ENCODE results near the gene CALML3.
"Not testable (repeated sequence)": the region's sequence is repeated elsewhere in the genome, so short reads cannot be mapped to it uniquely, and the experiment has no call there.

CALML3 gene

DNA sequence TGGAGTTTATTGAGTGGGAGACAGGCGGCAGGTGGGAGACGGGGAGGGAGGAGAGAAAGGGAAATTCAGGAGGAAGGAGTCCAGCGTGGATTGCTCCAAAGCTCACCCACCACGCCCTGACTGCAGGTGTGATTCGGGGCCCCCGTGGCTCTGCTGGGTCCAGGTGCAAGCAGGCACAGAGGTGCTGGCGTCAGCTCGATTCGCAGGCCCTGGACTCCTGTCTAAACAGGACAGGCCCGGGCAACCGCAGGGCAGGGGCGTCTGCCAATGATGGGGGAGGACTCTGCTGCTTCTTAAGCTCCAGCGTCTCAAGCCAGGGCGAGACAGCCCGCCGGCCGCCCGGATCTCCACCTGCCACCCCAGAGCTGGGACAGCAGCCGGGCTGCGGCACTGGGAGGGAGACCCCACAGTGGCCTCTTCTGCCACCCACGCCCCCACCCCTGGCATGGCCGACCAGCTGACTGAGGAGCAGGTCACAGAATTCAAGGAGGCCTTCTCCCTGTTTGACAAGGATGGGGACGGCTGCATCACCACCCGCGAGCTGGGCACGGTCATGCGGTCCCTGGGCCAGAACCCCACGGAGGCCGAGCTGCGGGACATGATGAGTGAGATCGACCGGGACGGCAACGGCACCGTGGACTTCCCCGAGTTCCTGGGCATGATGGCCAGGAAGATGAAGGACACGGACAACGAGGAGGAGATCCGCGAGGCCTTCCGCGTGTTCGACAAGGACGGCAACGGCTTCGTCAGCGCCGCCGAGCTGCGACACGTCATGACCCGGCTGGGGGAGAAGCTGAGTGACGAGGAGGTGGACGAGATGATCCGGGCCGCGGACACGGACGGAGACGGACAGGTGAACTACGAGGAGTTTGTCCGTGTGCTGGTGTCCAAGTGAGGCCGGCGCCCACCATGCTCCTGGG, at the start of gene CALML3:
Gene CALML3, plus strand, starts transcription at position 321 of the 920 bp plus-strand sequence. Its CDS starts 125 bp downstream, at position 446.
- no peak for DNase-seq

DNA sequence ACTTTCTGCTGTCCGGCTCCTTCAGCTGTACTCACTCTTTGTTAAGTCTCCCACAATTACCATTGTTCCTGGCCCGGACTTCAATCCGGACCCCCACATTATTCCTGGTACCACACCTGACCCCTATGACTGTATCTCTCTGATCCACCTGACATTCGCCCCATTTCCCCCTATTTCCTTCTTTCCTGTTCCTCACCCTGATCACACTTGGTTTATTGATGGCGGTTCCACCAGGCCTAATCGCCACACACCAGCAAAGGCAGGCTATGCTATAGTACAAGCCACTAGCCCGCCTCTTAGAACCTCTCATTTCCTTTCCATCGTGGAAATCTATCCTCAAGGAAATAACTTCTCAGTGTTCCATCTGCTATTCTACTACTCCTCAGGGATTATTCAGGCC, 49.7 kb upstream of the CALML3 start:
- DNase-seq: not testable (repeated sequence)

DNA sequence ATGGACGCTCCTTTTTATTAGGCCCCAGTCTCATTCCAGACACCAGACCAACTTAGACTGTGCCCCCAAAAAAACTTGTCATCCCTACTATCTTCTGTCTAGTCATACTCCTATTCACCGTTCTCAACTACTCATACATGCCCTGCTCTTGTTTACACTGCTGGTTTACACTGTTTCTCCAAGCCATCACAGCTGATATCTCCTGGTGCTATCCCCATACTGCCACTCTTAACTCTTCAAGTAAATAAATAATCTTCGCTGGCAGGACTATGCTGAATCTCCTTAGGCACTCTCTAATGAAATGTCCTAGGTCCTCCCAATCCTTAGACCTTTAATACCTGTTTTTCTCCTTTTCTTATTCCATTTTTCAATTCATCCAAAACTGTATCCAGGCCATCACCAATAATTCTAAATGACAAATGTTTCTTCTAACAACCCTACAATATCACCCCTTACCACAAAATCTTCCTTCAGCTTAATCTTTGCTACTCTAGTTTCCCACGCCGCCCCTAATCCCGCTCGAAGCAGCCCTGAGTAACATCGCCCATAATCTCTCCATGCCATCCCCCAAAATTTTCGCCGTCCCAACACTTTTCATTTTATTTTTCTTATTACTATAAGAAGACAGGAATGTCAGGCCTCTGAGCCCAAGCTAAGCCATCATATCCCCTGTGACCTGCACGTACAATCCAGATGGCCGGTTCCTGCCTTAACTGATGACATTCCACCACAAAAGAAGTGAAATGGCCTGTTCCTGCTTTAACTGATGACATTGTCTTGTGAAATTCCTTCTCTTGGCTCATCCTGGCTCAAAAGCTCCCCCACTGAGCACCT, 48.6 kb upstream of the CALML3 start:
- DNase-seq: not testable (repeated sequence)

DNA sequence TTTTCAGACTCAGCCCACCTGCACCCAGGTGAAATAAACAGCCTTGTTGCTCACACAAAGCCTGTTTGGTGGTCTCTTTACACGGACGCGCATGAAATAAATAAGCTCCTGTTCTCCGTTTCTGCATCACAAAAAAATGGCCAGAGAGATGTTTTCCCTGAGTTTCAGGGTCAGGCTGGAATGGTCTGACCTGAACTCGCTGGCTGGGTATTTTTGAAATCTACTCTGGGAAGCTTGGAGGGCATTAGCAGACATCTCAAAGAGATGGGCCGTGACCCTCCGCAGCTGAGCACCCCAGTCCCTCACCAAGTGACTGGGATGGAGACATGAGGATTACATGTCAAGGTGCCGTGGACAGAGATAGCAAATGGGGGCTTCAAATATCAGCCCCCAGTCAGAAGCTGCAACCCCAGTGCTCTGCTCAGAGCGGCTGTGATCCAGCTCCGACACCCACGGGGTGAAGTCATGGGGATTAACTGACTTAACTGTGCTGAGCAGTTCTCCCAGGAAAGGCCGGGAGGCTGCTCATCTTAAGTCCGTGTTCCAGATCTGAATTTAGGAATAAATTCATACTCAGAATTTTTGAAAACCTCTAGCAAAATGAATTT, 47.7 kb upstream of the CALML3 start:
- no peak for DNase-seq

DNA sequence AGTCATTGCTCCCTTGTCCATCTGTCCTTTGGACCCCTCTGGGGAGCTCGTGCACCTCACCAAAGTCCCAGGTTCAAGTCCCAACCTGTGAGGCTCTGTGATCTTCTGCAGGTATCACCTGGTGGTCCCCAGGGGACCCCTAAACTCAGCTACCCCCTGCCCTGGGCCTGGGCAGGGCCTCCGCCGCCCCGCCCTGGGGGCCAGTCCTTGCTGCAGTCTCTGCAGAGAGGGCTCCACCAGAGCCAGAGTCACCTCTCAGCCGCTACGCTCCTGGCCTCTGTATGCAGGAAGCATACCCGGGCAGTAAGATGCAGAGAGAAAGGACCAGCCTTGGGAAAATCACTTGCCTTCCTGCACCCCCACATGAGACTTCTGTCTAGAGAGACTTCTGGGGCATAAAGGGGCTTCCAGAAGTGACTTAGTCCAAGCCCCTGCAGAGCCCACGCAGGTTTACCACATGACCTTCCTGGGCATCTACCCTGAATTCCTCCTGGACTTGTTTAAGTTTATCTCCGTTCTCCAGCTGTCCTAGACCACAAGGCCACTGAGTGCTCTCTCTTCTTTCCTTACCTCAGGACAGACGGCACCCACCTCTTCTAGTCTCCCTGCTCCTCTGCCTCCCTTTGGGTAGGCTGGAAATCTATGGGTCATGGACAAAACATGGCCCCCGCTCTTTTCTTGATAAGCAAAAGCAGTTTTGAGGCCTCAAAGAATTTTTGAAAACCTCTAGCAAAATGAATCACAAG, 46.6 kb upstream of the CALML3 start:
- DNase-seq: no peak

DNA sequence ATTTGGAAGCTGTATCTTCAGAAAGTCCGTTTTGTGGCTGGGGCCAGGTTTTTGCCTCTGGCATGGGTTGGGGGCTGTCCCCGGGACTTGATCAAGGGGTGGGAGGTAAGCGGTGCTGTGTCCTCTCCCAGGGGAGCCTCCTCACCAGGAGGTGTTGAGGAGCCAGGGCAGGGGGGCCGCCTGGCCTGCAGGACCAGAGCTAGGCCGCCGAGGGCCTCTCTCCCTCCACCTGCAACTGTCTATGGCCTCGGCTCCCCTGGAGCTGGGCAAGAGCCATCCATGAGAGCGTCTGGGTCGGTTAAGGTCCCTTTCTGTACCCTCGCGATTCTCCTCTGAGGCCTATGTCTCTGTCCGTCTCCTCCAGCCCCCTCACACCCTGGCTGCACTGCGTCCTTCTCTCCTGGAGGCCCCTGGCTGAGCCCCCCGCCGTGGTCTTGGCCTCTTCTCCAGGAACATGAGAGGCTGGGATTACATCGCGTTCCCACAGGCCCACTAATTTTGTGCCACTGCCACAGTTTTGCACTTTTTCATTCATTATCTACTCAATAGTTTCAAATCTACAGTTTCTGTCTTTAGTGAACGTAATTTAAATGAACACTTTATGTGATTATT, 46.0 kb upstream of the CALML3 start:
- no peak for DNase-seq

DNA sequence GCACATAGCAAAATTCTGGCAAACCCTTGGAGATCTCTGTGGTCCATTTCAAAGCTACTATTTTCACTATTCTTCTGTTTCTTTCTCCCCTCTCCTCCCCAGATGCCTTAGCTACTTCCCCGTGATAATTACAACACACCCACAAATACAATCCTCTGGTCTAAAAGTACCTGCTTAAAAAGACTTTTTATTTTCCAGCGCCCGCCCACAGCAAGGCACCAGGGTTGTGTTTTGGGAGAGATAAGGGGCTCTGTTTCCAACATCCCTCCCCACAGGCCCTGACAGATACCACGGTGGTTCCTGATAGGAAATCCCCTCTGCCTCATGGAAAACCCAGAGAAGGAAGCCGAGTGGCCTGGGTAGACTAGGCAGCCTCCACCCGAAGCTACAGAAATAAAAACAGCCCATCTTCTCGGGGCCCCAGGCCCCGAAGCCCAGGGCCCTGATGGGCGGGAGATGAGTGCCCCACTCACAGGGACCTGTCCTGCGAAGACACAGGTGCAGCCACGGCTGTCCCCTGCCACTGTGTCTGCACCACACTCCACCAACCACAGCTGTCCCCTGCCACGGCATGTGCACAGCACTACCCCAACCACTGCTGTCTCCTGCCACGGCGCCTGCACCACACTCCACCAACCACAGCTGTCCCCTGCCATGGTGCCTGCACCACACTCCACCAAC, 45.1 kb upstream of the CALML3 start:
- no peak for DNase-seq

DNA sequence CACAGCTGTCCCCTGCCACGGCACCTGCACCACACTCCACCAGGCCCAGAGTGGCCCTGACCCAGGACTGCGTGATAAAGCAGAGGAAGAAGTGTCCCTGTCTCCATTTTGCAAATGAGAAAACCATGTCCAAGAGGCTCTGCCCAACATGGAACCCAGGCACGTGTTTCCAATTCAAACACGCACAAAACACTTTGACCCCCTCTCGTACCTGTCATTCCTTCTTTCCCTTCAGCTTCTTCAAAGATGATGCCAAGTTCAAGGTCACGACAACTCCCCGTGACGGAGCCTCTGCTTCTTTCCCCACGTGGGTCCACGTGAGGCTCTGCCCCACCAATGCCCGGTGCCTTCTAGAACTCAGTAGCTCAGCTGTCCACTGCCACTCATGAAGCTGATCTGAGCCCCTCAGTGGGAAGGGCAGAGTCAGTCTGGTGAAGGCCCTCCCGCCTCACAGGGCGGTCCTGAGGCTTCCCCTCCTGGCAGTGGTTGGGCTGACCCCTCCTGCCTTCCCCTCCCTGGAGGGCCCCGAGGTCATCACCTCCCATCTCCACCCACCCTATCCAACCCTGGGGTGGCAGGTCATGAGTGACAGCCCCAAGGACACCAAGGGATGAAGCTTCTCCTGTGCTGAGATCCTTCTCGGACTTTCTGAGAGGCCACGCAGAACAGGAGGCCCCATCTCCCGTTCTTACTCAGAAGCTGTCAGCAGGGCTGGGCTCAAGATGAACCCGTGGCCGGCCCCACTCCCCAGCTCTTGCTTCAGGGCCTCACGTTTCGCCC, 44.4 kb upstream of the CALML3 start:
- no peak for DNase-seq

DNA sequence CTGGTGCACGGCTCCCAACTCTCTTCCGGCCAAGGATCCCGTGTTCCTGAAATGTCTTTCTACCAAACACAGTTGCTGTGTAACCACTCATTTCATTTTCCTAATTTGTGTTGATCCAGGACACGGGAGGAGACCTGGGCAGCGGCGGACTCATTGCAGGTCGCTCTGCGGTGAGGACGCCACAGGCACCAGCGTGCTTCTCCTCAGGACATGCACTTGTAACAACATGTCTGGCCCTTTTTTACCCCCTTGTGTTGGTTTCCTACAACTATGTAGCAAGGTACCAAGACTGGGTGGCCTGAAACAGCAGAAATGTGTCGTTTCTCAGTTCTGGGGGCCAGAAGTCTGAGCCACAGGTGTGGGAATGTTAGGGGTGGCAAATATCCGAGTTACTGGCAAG, 43.6 kb upstream of the CALML3 start:
- DNase-seq: no peak

DNA sequence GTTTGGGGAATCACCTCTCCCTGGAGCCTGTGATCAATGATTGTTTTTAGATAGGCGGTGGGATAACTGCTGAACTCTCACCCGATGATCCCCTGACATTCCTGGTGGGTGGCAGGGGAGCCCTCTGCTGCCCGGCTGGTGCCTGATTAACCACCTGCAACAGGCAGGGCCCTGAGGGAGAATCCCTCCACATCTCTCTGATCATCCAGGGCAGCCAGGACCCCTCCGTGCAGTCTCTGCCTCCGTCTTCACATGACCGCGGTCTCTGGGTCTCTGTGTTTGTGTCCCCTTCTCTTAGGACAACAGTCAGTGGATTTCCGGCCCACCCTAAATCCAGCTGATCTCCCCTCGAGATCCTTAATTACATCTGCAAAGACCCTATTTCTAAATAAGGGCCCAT, 42.7 kb upstream of the CALML3 start:
- no peak for DNase-seq

DNA sequence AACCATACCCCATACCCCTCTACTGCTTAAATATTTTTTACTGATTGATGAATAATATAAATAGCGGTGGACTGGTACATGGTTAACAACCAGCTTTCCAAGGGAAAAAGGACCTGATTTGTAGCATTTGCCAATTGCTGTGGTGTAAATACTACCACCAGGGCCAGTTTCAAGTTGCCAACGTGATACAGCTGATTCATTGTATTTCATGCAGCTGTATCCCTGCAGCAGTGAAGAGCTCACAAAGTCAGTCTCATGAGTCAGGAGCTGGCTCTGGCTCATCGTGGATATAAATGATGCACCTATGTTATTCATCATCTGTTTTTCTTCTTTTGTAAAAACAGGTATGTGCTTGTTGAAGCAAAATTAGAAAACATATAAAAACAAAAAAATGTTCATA, 40.6 kb upstream of the CALML3 start:
- DNase-seq: no peak

DNA sequence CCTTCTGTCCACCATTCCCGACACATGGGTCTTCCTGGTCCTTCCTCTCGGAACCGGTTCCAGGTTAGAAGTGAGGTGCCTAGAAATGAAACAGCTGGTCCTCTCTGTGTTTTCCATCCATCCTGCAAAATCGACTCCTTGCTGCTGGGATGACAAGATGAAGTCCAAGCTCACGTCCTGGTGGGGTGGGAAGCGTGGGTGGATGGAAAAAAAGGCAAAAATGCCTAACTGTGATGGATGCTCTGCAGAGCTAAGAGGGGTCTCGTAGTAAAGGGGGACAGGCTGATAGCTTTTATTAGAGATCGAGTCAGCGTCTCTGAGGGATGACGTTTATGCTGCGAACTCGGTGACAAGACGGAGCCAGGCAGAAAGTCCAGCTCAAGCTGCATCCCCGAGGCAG, 39.5 kb upstream of the CALML3 start:
- no peak for DNase-seq

DNA sequence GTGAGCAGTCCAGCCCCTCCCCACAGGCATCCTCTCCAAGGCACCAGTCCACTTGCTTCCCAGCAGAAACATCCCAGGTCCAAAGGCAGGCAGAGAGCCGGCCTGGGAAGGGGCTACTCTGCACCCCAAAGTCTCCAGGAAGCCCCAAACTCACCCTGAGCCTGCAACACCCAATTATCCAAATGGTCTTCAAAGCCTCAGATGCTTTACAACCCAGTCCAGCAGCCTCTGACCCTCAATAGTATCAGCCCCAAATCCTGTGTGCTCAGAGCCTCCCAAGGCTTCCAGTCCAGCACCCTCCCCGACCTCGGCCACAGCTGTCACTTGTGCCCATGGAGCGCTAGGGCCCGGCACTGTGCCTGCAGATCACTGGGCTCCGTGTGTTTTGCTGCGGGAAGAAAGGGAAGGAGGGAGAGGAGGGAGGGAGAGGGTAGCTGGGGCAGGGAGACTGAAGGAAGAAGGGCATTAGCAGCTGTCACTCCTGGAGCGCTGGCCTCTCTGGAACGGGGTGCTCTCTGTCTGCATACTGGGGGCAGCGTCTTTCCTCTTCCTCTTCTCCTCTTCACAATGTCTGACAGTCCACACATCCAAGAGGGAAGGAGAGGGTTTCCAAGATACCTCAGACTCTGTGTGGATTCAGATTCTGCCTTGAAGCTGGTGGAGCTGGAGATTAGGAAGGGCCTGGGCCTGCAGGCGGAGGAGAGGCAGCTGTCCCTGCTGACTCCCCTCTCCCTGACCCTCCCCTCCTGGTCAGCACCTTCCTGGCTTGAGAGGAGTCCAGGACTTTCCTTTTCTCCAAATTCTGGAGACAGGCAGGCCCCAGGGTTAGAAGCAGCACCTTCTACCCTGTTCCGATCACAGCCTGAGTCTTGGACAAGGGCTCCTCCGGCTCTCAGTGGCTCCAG, 38.6 kb upstream of the CALML3 start:
- DNase-seq: no peak

DNA sequence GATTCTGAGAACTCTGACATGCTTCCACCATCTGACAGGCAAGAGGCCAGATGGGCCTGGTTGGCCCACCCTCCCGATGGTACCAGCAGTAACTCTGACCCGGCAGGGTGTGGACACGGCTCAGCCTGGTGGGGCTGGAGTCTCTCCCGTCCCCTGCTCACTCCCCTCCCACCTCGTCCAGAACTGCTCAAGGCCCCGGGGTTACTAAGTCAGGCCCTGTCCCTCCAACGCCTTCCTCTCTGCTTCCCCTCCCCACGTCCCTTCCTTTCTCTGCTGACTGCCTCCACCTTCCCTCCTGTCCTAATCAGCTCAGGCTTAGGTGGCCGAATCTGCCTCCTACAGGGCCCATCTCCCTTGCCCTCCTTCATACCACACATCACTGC, 37.9 kb upstream of the CALML3 start:
- no peak for DNase-seq

DNA sequence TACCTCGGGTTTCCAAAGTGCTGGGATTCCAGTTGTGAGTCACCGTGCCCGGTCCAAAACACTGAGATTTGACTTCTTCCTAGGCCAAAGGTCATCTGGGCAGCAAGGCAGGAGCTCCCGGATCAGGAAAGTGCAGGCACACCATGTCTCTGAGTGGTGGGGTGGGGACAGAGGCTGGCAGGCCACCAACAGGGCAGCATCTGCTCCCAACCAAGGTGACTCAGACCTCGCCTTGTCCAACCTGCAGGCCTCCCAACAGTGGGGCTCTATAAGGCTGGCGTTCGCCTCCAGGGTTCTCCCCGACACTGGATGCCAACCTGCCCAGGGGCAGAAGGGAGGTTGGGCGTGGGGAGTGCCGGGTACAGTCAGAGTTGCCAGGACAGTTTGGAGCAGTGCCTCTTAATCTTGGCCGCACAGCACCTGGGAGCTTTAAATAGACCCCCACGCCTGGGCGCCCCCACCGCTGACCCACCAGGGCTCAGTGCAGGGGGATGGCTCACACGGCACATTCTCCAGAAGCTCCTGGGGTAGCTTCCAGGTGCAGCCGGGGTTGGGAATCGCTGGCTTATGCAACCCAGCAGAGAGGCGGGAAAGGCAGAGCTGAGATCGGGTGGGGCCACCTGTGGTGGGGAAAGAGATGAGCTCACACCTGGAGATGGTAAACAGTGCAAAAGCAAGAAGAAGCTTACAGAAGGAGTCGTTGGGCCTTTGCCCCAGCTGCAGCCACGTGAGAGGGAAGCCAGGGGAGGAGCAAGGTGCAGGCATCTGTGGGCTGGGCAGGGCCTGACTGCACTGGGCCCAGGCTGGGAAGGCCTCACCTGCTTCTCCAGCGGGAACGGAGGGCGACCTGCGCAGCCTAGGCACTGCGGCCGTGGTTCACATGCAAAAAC, 36.2 kb upstream of the CALML3 start:
- no peak for DNase-seq

DNA sequence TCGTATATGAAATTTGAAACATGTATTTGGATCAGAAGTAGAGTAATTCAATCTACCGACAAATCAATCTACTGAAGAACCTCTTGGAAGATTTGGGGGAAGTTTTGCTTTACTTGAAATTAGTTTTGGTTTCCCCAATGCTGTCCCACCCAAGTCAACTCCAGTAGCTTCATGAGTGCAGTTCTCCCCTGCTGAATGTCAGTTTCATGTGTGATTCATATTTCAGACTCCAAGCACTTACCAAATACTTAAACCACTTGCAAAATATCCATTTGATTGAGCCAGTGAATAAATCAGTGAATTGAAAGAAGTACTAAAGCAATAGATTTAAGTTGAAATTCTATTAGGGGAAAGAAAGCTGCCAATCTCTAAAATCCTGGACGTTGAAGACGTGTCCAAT, 34.7 kb upstream of the CALML3 start:
- DNase-seq: no peak

DNA sequence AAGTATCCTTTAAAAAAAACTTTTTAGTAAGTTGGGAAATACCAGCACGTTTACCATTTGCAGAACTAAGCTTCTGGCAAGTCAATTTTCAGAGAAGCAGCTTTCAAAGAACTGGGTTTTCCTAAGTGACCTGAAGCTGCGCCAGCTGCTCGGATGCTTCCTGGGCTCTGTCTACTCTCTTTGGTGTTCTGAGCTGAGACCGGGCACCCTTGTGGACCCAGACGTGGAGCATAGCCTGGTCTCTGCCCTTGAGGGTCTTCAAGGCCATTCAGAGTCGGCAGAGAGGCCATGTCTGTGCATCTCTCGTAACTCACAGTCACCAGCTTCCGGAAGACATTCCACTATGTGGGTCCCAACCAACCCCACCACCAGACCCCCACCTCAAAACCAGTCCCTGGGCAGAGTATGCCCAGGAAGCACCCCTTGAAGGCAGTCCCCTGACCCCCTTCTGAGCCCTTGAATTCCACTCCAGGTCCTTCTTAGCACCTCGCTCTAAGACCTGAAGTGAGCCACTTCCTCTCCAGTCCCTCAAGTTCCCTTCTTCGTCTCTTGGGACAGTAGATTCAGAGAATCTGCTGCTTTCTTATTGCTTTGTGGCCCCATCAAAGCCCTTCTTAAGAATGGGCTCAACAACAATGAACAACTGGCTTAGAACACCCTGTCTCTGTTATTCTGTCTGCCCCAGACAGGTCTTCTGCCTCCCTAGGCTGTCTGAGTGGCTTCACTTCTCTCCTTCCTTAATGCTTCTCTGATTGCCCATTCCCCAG, 33.9 kb upstream of the CALML3 start:
- no peak for DNase-seq

DNA sequence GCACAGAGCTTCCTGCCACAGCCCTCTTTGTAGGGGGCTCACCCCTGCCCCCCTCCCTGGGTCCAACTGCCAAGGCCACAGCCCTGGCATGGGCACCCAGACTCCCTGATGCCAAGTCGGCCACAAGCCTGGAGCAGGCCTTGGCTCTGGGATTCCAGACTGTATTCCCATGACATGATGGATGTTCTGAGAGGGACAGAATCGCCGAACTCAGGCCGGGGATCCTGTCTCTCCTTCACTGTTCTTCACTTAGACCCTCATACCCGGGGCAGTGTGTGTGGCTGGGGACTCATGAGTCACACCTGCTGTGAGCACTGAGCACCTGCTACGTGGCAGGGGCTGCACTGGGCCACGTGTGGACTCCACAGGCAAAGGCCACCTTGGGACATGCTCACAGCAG, 33.3 kb upstream of the CALML3 start:
- no peak for DNase-seq
